ENCODE results near the gene ZSCAN10. TPM values are rescaled to one million over a fixed set of nuclear protein-coding genes. Genes with fewer than 3 reads are reported as not detected.
A peak's percentile ranks its signal among the peaks of the same experiment; 100 is the strongest.

The ZSCAN10 gene
- total and polyA plus RNA-seq, 9 of the 15 experiments (the other 6 are each of a cell fraction or from before 2014, with no cell fraction given): 0.22 TPM; not detected in 8

DNA sequence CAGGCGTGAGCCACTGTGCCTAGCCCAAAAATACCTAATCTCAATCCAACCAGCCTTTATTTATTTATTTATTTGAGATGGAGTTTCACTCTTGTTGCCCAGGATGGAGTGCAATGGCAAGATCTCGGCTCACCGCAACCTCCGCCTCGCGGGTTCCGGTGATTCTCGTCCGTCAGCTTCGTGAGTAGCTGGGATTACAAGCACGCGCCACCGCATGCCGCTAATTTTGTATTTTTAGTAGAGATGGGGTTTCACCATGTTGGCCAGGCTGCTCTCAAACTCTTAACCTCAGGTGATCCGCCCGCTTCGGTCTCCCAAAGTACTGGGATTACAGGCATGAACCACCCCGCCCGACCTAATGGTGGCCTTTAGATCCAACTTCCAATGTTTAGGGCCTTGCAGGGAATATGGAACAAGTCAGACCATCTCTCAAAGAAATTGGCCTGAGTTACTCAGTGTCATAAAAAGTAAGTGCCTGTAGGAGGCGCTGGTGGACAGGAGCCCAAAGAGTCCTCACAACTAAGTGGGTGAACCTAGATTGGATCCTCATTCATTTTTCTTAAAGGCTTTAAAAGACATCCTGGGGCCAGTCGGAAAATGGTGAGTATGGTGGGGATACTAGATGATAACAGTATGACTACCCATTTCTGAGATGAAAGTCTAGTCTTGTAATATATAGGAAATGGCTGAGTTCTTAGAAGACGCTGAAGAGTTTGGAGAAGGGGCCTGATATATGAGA, 4.6 kb downstream of the ZSCAN10 start:
- H3K9ac ChIP-seq (ENCODE audit: insufficient read depth in 1 of 2, low read depth in 2 of 2, low read length in 2 of 2): no peak overlapping the region
- intact Hi-C loops (cut with micrococcal nuclease) (loop anchor here (2.0 kb wide), 1 partner anchor 30 kb away; no protein-coding TSS in a partner anchor), in situ Hi-C loops (cut with MboI) (no loop called here)
- H4K20me1 ChIP-seq (replicated peaks; ENCODE audit: control insufficient read depth, insufficient read depth, low read length): no peaks in the 10 kb centered on the region
- peaks cover 2 to 21% of the 10 kb centered on the region in 2 experiments; a peak in 2 of 5 replicates for H3K27me3 ChIP-seq (ENCODE audit: control insufficient read depth in 2 of 2, insufficient read depth in 2 of 2, low read length in 2 of 2)
- no peak overlapping the region for H3K4me3 ChIP-seq
- H3K4me2 ChIP-seq (ENCODE audit: insufficient read depth, low read length): no peak overlapping the region; the same call in 1 of the 2 replicates
- POLR2A ChIA-PET: interaction anchor here (0.7 kb wide), 1 partner anchor 34 kb away, joined by 3 read pairs; no protein-coding TSS in a partner anchor
- no peak overlapping the region for H2AFZ ChIP-seq (ENCODE audit: low read depth, low read length)
- CTCF ChIA-PET (ENCODE audit: low intra/inter-chr PET ratio): interaction anchor here (0.7 to 0.8 kb wide), 2 partner anchors 35 to 56 kb away, joined by 4 to 5 read pairs; no protein-coding TSS in a partner anchor
- H3K9me1 ChIP-seq (ENCODE audit: control insufficient read depth, insufficient read depth, low read length): no peaks in the 10 kb centered on the region
- DNase-seq (ENCODE audit: extremely low read depth in 1 of 4, low spot score in 3 of 4) (peak; percentile 66 to 80 (median 68)), ATAC-seq (peak; percentile 85), FAIRE-seq (peak; percentile 89)
- no TSS peak for BruUV-seq (replicated peaks)
- H3K27ac ChIP-seq (ENCODE audit: extremely low read depth, low read depth, low read length): no peak overlapping the region
- 32% methylated on average over 22 of the region's 22 CpGs for WGBS (ENCODE audit: insufficient coverage, low coverage, missing lambda C conversion rate)
- H3K36me3 ChIP-seq (ENCODE audit: control insufficient read depth, insufficient read depth, low read length): no peaks in the 10 kb centered on the region
- H3K4me1 ChIP-seq (replicated peaks in 1 of 2; ENCODE audit: control insufficient read depth in 2 of 2, insufficient read depth in 2 of 2, low read length in 2 of 2): peaks cover 3 to 36% of the 10 kb centered on the region in 2 experiments; a peak in 4 of 5 replicates
- no peaks in the 10 kb centered on the region for H3K9me3 ChIP-seq (replicated peaks; ENCODE audit: control insufficient read depth, insufficient read depth, low read depth, low read length)
- no peaks in the 10 kb centered on the region for H3K79me2 ChIP-seq (ENCODE audit: control insufficient read depth, insufficient read depth, low read length)
- TF ChIP-seq, protein P1, sequence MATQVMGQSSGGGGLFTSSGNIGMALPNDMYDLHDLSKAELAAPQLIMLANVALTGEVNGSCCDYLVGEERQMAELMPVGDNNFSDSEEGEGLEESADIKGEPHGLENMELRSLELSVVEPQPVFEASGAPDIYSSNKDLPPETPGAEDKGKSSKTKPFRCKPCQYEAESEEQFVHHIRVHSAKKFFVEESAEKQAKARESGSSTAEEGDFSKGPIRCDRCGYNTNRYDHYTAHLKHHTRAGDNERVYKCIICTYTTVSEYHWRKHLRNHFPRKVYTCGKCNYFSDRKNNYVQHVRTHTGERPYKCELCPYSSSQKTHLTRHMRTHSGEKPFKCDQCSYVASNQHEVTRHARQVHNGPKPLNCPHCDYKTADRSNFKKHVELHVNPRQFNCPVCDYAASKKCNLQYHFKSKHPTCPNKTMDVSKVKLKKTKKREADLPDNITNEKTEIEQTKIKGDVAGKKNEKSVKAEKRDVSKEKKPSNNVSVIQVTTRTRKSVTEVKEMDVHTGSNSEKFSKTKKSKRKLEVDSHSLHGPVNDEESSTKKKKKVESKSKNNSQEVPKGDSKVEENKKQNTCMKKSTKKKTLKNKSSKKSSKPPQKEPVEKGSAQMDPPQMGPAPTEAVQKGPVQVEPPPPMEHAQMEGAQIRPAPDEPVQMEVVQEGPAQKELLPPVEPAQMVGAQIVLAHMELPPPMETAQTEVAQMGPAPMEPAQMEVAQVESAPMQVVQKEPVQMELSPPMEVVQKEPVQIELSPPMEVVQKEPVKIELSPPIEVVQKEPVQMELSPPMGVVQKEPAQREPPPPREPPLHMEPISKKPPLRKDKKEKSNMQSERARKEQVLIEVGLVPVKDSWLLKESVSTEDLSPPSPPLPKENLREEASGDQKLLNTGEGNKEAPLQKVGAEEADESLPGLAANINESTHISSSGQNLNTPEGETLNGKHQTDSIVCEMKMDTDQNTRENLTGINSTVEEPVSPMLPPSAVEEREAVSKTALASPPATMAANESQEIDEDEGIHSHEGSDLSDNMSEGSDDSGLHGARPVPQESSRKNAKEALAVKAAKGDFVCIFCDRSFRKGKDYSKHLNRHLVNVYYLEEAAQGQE (IDR thresholded peaks at IDR 0.05; ENCODE audit: borderline replicate concordance): peak; percentile 42; the same call in 1 of the 2 replicates
- TF ChIP-seq, protein P1 (CRISPR knock-in tag; IDR thresholded peaks at IDR 0.05; ENCODE audit: low read depth): no peak
- TF ChIP-seq RAD21 (CRISPR knock-in tag; conservative IDR thresholded peaks at IDR 0.05 in 1 of 2, IDR thresholded peaks at IDR 0.05 in 1 of 2): peak; percentile 36 to 77; a peak in 3 of 4 replicates
- peak; percentile 49; the same call in 1 of the 2 replicates for TF ChIP-seq L3MBTL2 (IDR thresholded peaks at IDR 0.05)
- TF ChIP-seq CTCF (IDR thresholded peaks at IDR 0.05 in 2 of 3, conservative IDR thresholded peaks at IDR 0.05 in 1 of 3; ENCODE audit: insufficient read depth in 2 of 3, low read depth in 1 of 3, low read length in 3 of 3): peak; percentile 84 to 88 (median 86)
- TF ChIP-seq, protein P2, sequence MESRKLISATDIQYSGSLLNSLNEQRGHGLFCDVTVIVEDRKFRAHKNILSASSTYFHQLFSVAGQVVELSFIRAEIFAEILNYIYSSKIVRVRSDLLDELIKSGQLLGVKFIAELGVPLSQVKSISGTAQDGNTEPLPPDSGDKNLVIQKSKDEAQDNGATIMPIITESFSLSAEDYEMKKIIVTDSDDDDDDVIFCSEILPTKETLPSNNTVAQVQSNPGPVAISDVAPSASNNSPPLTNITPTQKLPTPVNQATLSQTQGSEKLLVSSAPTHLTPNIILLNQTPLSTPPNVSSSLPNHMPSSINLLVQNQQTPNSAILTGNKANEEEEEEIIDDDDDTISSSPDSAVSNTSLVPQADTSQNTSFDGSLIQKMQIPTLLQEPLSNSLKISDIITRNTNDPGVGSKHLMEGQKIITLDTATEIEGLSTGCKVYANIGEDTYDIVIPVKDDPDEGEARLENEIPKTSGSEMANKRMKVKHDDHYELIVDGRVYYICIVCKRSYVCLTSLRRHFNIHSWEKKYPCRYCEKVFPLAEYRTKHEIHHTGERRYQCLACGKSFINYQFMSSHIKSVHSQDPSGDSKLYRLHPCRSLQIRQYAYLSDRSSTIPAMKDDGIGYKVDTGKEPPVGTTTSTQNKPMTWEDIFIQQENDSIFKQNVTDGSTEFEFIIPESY (CRISPR knock-in tag; IDR thresholded peaks at IDR 0.05): peak; percentile 90
